OCI-LY7 (cell line): ENCODE data around the gene TEX2.

Experiments used
- EZH2phosphoT487 ChIP-seq: fragments of 200-600 bp; sonication (generic); IDR thresholded peaks from 2 replicates; pipeline ENCODE4 v1.6.1; 2018; ENCODE audit warnings: low read depth, borderline replicate concordance, mild to moderate bottlenecking, mixed run types, antibody characterized with exemption, low read length, moderate library complexity, mixed read lengths
- TF ChIP-seq, protein P1 (sequence below): fragments of 200-600 bp; sonication (generic); conservative IDR thresholded peaks from 2 replicates; pipeline ENCODE4 v1.5.1; 2014; ENCODE audit warnings: mild to moderate bottlenecking, antibody characterized with exemption, low read length, moderate library complexity, mixed read lengths

DNA sequence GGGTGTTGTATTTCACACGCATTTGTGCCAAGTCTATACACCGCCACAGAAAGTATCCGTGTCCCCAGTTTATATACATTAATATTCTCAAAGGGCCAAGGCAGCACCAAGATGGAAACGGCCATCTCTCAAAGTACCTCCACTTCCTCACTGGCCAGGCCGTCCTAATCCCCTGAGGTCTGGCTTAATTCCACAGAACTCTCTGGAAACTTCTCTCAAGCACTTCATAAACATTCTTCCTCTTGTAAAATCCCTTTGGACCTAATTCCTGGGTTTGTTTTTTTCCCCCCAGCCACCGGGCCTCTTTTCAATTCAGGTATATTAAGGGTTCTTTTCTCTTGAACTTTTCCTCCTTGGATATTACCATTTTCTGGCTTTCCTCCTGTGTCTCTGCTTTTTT is 128.1 kb downstream of the TEX2 start:
- TF ChIP-seq, protein P1, sequence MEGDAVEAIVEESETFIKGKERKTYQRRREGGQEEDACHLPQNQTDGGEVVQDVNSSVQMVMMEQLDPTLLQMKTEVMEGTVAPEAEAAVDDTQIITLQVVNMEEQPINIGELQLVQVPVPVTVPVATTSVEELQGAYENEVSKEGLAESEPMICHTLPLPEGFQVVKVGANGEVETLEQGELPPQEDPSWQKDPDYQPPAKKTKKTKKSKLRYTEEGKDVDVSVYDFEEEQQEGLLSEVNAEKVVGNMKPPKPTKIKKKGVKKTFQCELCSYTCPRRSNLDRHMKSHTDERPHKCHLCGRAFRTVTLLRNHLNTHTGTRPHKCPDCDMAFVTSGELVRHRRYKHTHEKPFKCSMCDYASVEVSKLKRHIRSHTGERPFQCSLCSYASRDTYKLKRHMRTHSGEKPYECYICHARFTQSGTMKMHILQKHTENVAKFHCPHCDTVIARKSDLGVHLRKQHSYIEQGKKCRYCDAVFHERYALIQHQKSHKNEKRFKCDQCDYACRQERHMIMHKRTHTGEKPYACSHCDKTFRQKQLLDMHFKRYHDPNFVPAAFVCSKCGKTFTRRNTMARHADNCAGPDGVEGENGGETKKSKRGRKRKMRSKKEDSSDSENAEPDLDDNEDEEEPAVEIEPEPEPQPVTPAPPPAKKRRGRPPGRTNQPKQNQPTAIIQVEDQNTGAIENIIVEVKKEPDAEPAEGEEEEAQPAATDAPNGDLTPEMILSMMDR, result no peak
- no peak for TF ChIP-seq EZH2phosphoT487
